HCT116 (cell line): ENCODE data around the gene TMEM52. TPM values are rescaled to one million over a fixed set of nuclear protein-coding genes. Genes with fewer than 3 reads are reported as not detected.

Experiments used
- ATAC-seq: fragments of 200-7000 bp; cut with Tn5 transposase; 2 replicates; pipeline ENCODE4 v1.9.1; 2020; ENCODE audit warnings: mild to moderate bottlenecking, moderate library complexity
- BruUV-seq: library from RNA; stranded (reverse); fragments of 400-500 nt; replicated peaks from 2 replicates; lab custom pipeline; 2021; lab: Mats Ljungman, UMichigan
- CTCF ChIA-PET: fragments of 300-600 bp; sonication (Branson Sonifier 250); formaldehyde crosslinking; loops from one replicate; lab custom pipeline; 2021; ENCODE audit warnings: antibody characterized with exemption; lab: Charles Lee
- POLR2A ChIA-PET: fragments of 300-600, 350-600 bp; sonication (Branson Sonifier 250); formaldehyde crosslinking; loops from one replicate; lab custom pipeline; 2021; ENCODE audit warnings: antibody characterized with exemption; lab: Charles Lee
- RAD21 ChIA-PET, 2 experiments: fragments of 300-600 bp; sonication (Branson Sonifier 250); formaldehyde crosslinking; loops; one replicate each; lab custom pipeline; 2023; ENCODE audit warnings: low total read pairs in 2 of 2; ENCODE audit not compliant: uncharacterized antibody in 2 of 2, unreplicated experiment in 2 of 2, low non-redundant PET in 1 of 2; lab: Charles Lee
- DNase-seq: peaks from one replicate; pipeline ENCODE4 v3.0.0-alpha.2; 2010; ENCODE audit warnings: low read depth, low spot score
- H2AFZ ChIP-seq: fragments of 200-600 bp; shearing (Covaris generic), sonication (generic); 2 replicates; pipeline ENCODE4 v1.6.1; 2017; ENCODE audit warnings: low read depth, mixed run types, mixed read lengths, antibody characterized with exemption, low read length; ENCODE audit not compliant: poor library complexity, severe bottlenecking
- H3K27ac ChIP-seq: 2 replicates; pipeline ENCODE4 v1.5.1; 2012; ENCODE audit warnings: low read depth, low read length
- H3K27me3 ChIP-seq: fragments of 200-600 bp; sonication (generic); 2 replicates; pipeline ENCODE4 v1.6.1; 2016; ENCODE audit warnings: mixed run types, low read length, mixed read lengths; ENCODE audit not compliant: insufficient read depth
- H3K36me3 ChIP-seq, 2 experiments: fragments of 200-500 bp in 1 of 2; fragments of 200-600 bp in 1 of 2; sonication (Bioruptor generic) in 1 of 2; sonication (generic) in 1 of 2; 2 replicates each; pipeline versions ENCODE4 v1.5.1 to v1.6.1; 2014 to 2016; ENCODE audit warnings: low read length in 2 of 2, inconsistent platforms in 1 of 2, mixed read lengths in 1 of 2, mixed run types in 1 of 2; ENCODE audit not compliant: insufficient read depth in 2 of 2, control insufficient read depth in 1 of 2
- H3K4me1 ChIP-seq, 2 experiments: fragments of 200-600 bp in 1 of 2; sonication (generic) in 1 of 2; 2 replicates each; pipeline versions ENCODE4 v1.5.1 to v1.6.1; 2012 to 2017; ENCODE audit warnings: low read length in 2 of 2, inconsistent platforms in 1 of 2, mild to moderate bottlenecking in 1 of 2, mixed read lengths in 1 of 2, mixed run types in 1 of 2, moderate library complexity in 1 of 2; ENCODE audit not compliant: insufficient read depth in 2 of 2, control insufficient read depth in 1 of 2
- H3K4me2 ChIP-seq: fragments of 200-600 bp; sonication (generic); 2 replicates; pipeline ENCODE4 v1.6.1; 2017; ENCODE audit warnings: mixed run types, low read length, mixed read lengths
- H3K4me3 ChIP-seq, 2 experiments: fragments of 200-600 bp in 1 of 2; sonication (generic) in 1 of 2; replicated peaks in 1 of 2; 2 replicates each; pipeline ENCODE4 v1.5.1; 2011 to 2016; ENCODE audit warnings: low read length in 2 of 2, control low read depth in 1 of 2, low read depth in 1 of 2, mild to moderate bottlenecking in 1 of 2, mixed read lengths in 1 of 2, mixed run types in 1 of 2
- H3K79me2 ChIP-seq: fragments of 200-600 bp; sonication (generic); 2 replicates; pipeline ENCODE4 v1.6.1; 2017; ENCODE audit warnings: mild to moderate bottlenecking, mixed run types, low read length, moderate library complexity, mixed read lengths; ENCODE audit not compliant: insufficient read depth
- H3K9ac ChIP-seq: fragments of 200-600 bp; sonication (generic); 2 replicates; pipeline ENCODE4 v1.6.1; 2016; ENCODE audit warnings: low read length, mixed read lengths
- H3K9me2 ChIP-seq: fragments of 200-600 bp; sonication (generic), shearing (Covaris generic); 2 replicates; pipeline ENCODE4 v1.6.1; 2017; ENCODE audit warnings: mixed run types, mild to moderate bottlenecking, moderate library complexity; ENCODE audit not compliant: insufficient read depth
- H3K9me3 ChIP-seq, 2 experiments: fragments of 200-500 bp in 1 of 2; fragments of 200-600 bp in 1 of 2; sonication (Bioruptor generic) in 1 of 2; sonication (generic) in 1 of 2; 2 replicates each; pipeline ENCODE4 v1.6.1; 2014 to 2017; ENCODE audit warnings: low read length in 2 of 2, mixed read lengths in 2 of 2, inconsistent platforms in 1 of 2, low read depth in 1 of 2, mild to moderate bottlenecking in 1 of 2, mixed run types in 1 of 2, moderate library complexity in 1 of 2; ENCODE audit not compliant: control insufficient read depth in 1 of 2, insufficient read depth in 1 of 2
- H4K20me1 ChIP-seq: fragments of 200-600 bp; sonication (generic), shearing (Covaris generic); 2 replicates; pipeline ENCODE4 v1.6.1; 2017; ENCODE audit warnings: mixed run types, mild to moderate bottlenecking, moderate library complexity; ENCODE audit not compliant: insufficient read depth
- CBX3 ChIP-seq: IDR thresholded peaks from 2 replicates; pipeline ENCODE4 v1.6.1; 2012; ENCODE audit warnings: low read depth
- CEBPB ChIP-seq: IDR thresholded peaks from 2 replicates; pipeline ENCODE4 v1.6.1; 2012; ENCODE audit warnings: low read depth
- CTCF ChIP-seq, 3 experiments: fragments of 200-600 bp in 1 of 3; sonication (generic) in 1 of 3; IDR thresholded peaks in 2 of 3; conservative IDR thresholded peaks in 1 of 3; 2 replicates each; pipeline ENCODE4 v1.5.1; 2012 to 2017; ENCODE audit warnings: low read depth in 2 of 3, low read length in 2 of 3, antibody characterized with exemption in 1 of 3, borderline replicate concordance in 1 of 3, control low read depth in 1 of 3, mild to moderate bottlenecking in 1 of 3, mixed read lengths in 1 of 3, mixed run types in 1 of 3, moderate library complexity in 1 of 3; ENCODE audit not compliant: insufficient read depth in 1 of 3
- ELF1 ChIP-seq: IDR thresholded peaks from 2 replicates; pipeline ENCODE4 v1.6.1; 2012; ENCODE audit warnings: low read depth, borderline replicate concordance
- EZH2 ChIP-seq: fragments of 200-600 bp; sonication (generic); IDR thresholded peaks from 2 replicates; pipeline ENCODE4 v1.6.1; 2017; ENCODE audit warnings: antibody characterized with exemption, mixed run types
- EZH2phosphoT487 ChIP-seq: fragments of 200-600 bp; IDR thresholded peaks from 2 replicates; pipeline ENCODE4 v1.6.1; 2018; ENCODE audit warnings: antibody characterized with exemption, borderline replicate concordance
- FOSL1 ChIP-seq: IDR thresholded peaks from 2 replicates; pipeline ENCODE4 v1.6.1; 2012; ENCODE audit warnings: low read depth
- MAX ChIP-seq: IDR thresholded peaks from 2 replicates; pipeline ENCODE4 v1.6.1; 2012
- POLR2A ChIP-seq: IDR thresholded peaks from 2 replicates; pipeline ENCODE4 v1.7.0; 2011; ENCODE audit warnings: borderline replicate concordance; ENCODE audit not compliant: insufficient read depth, insufficient read length; ENCODE audit errors: extremely low read depth
- RAD21 ChIP-seq: IDR thresholded peaks from 2 replicates; pipeline ENCODE4 v1.6.1; 2012; ENCODE audit warnings: low read depth, mild to moderate bottlenecking
- SIN3A ChIP-seq: IDR thresholded peaks from 2 replicates; pipeline ENCODE4 v1.6.1; 2012; ENCODE audit warnings: low read depth
- SP1 ChIP-seq: IDR thresholded peaks from 2 replicates; pipeline ENCODE4 v1.6.1; 2012; ENCODE audit warnings: low read depth
- SRF ChIP-seq: IDR thresholded peaks from 2 replicates; pipeline ENCODE4 v1.6.1; 2012; ENCODE audit warnings: low read depth
- TCF7L2 ChIP-seq: IDR thresholded peaks from 2 replicates; pipeline ENCODE4 v1.7.0; 2011; ENCODE audit warnings: borderline replicate concordance, inconsistent platforms; ENCODE audit not compliant: insufficient read depth, insufficient read length; ENCODE audit errors: extremely low read depth
- ZBTB33 ChIP-seq: IDR thresholded peaks from 2 replicates; pipeline ENCODE4 v1.6.1; 2011; ENCODE audit warnings: mild to moderate bottlenecking, low read length, moderate library complexity; ENCODE audit not compliant: insufficient replicate concordance; ENCODE audit errors: extremely low read depth
- ZNF274 ChIP-seq: fragments of 200-500 bp; sonication (Bioruptor generic); IDR thresholded peaks from 2 replicates; pipeline ENCODE4 v1.6.1; 2014; ENCODE audit warnings: mild to moderate bottlenecking, low read depth, low read length, inconsistent platforms
- intact Hi-C: fragments of 100-400 bp; cut with micrococcal nuclease; formaldehyde crosslinking; loops from 2 replicates; pipeline ENCODE4 v1.10.0; 2022
- total RNA-seq: library from RNA; stranded (reverse); gene quantifications from one replicate; pipeline ENCODE4 v1.2.1, GENCODE V29; 2021; ENCODE audit not compliant: unreplicated experiment
- TF ChIP-seq, protein P1 (sequence below): IDR thresholded peaks from 2 replicates; pipeline ENCODE4 v1.6.1; 2012; ENCODE audit warnings: low read depth
- TF ChIP-seq, protein P2 (sequence below): IDR thresholded peaks from 2 replicates; pipeline ENCODE4 v1.6.1; 2012

TMEM52 gene
- total RNA-seq, 1 experiment from 2014 or later, result 27.5 TPM

GRCh38 chr1:1955621-1956094, 36.6 kb upstream of the TMEM52 start:
- Histone ChIP-seq H3K4me2 (no peak overlapping the region), H3K4me3 (no peak overlapping the region), H3K27me3 (no peaks in the 10 kb centered on the region), H3K79me2 (no peaks in the 10 kb centered on the region), H3K36me3 (no peaks in the 10 kb centered on the region), H2AFZ (no peak overlapping the region), H3K9me2 (no peaks in the 10 kb centered on the region), H3K27ac (no peak overlapping the region), H3K9me3 (no peaks in the 10 kb centered on the region), H3K9ac (no peak overlapping the region), H4K20me1 (no peaks in the 10 kb centered on the region), H3K4me1 (peaks cover 3 to 15% of the 10 kb centered on the region in 2 experiments; a peak in 3 of 4 replicates)
- POLR2A ChIA-PET, result no interaction called here
- RAD21 ChIA-PET, result no interaction called here
- CTCF ChIA-PET, result interaction anchor here (1.0 to 1.3 kb wide), 2 partner anchors 11 to 94 kb away, joined by 3 to 4 read pairs; partner anchors contain the start of gene PRKCZ
- intact Hi-C loops, result no loop called here
- no peak for DNase-seq
- ATAC-seq, result no peak
- BruUV-seq, result no TSS peak
- no peak for TF ChIP-seq CTCF (IDR thresholded peaks at IDR 0.05 in 2 of 3, conservative IDR thresholded peaks at IDR 0.05 in 1 of 3; ENCODE audit: borderline replicate concordance in 1 of 3, insufficient read depth in 1 of 3, low read depth in 2 of 3, low read length in 2 of 3)
- TF ChIP-seq FOSL1, result no peak
- TF ChIP-seq EZH2phosphoT487, result no peak
- TF ChIP-seq ZNF274, result no peak
- no peak for TF ChIP-seq ZBTB33
- no peak for TF ChIP-seq ELF1
- no peak for TF ChIP-seq CBX3
- TF ChIP-seq, protein P1, sequence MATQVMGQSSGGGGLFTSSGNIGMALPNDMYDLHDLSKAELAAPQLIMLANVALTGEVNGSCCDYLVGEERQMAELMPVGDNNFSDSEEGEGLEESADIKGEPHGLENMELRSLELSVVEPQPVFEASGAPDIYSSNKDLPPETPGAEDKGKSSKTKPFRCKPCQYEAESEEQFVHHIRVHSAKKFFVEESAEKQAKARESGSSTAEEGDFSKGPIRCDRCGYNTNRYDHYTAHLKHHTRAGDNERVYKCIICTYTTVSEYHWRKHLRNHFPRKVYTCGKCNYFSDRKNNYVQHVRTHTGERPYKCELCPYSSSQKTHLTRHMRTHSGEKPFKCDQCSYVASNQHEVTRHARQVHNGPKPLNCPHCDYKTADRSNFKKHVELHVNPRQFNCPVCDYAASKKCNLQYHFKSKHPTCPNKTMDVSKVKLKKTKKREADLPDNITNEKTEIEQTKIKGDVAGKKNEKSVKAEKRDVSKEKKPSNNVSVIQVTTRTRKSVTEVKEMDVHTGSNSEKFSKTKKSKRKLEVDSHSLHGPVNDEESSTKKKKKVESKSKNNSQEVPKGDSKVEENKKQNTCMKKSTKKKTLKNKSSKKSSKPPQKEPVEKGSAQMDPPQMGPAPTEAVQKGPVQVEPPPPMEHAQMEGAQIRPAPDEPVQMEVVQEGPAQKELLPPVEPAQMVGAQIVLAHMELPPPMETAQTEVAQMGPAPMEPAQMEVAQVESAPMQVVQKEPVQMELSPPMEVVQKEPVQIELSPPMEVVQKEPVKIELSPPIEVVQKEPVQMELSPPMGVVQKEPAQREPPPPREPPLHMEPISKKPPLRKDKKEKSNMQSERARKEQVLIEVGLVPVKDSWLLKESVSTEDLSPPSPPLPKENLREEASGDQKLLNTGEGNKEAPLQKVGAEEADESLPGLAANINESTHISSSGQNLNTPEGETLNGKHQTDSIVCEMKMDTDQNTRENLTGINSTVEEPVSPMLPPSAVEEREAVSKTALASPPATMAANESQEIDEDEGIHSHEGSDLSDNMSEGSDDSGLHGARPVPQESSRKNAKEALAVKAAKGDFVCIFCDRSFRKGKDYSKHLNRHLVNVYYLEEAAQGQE, result no peak
- TF ChIP-seq, protein P2, sequence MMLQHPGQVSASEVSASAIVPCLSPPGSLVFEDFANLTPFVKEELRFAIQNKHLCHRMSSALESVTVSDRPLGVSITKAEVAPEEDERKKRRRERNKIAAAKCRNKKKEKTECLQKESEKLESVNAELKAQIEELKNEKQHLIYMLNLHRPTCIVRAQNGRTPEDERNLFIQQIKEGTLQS, result no peak
- no peak for TF ChIP-seq SP1
- no peak for TF ChIP-seq SRF
- no peak for TF ChIP-seq MAX
- TF ChIP-seq SIN3A, result no peak
- no peak for TF ChIP-seq POLR2A
- TF ChIP-seq CEBPB, result no peak
- no peak for TF ChIP-seq RAD21
- TF ChIP-seq EZH2, result no peak
- TF ChIP-seq TCF7L2, result no peak
